ENCODE measurements around the gene SLC9B2.

SLC9B2 gene

GRCh38 chr4:103036169-103036568 lies 40.4 kb downstream of the SLC9B2 start:
- no peaks in the 10 kb centered on the region for H3K27me3 ChIP-seq
- H4K20me1 ChIP-seq: no peaks in the 10 kb centered on the region
- H3K4me1 ChIP-seq: no peaks in the 10 kb centered on the region; a peak in 1 of 20 replicates
- H3K9ac ChIP-seq: no peak overlapping the region
- peaks cover 12 to 65% (median 33%) of the 10 kb centered on the region in 11 experiments; a peak in 21 of 22 replicates for H3K36me3 ChIP-seq
- no peak overlapping the region for H3K4me2 ChIP-seq
- H3K4me3 ChIP-seq: no peak overlapping the region
- no peak for TF ChIP-seq Cebpa-rat (IDR thresholded peaks at IDR 0.05)
- H3K9me3 ChIP-seq (replicated peaks in 1 of 11): peaks cover 0 to 12% (median 5%) of the 10 kb centered on the region in 11 experiments; a peak in 4 of 22 replicates
- H3K27ac ChIP-seq: no peak overlapping the region

DNA sequence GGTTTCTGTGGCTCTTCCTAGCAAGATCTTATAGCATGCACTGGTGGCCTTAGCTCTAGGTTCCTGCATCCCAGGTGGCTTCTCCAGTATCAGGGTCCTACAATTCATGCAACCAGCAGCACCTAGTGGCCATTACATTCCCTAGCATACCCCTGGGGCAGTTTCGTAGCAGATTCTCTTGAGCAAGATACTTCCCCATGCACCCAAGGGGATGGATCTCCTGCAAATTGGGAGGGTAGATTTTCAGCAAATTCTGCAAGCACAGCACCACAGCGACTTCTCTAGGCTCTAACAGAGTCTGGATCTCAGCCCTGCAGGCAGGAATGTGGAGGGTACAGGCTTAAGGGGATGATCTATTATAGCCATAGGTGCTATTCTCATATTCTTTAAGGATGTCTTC lies 44.0 kb downstream of the SLC9B2 start:
- no peak overlapping the region for H3K9ac ChIP-seq
- H3K4me2 ChIP-seq: no peak overlapping the region
- H3K36me3 ChIP-seq: peaks cover 28 to 87% (median 50%) of the 10 kb centered on the region in 11 experiments
- no peaks in the 10 kb centered on the region for H3K27me3 ChIP-seq
- no peaks in the 10 kb centered on the region for H4K20me1 ChIP-seq
- no peak overlapping the region for H3K27ac ChIP-seq
- H3K4me1 ChIP-seq: no peaks in the 10 kb centered on the region; a peak in 1 of 20 replicates
- H3K4me3 ChIP-seq: no peak overlapping the region
- H3K9me3 ChIP-seq (replicated peaks in 1 of 11): peaks cover 0 to 12% (median 5%) of the 10 kb centered on the region in 11 experiments; a peak in 4 of 22 replicates
- no peak for TF ChIP-seq Cebpa-rat (IDR thresholded peaks at IDR 0.05)

DNA sequence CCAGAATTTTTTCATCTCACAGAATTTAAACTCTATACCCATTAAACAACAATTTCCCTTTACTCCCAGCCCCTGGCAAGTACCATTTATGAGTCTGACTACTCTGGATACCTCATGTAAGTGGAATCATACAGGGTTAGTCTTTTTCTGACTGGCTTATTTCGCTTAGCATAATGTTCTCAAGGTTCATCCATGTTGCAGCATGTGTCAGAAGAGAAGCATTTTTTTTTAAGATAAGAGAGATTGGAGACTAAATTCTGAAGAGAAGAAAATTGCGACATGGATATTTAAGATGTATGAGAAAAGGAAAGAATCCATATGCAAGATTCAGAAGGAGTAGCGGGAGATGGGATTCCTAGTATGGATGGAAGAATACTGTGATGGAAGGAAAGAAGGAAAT lies 45.8 kb downstream of the SLC9B2 start:
- Histone ChIP-seq H3K27me3 (no peaks in the 10 kb centered on the region), H3K4me1 (no peaks in the 10 kb centered on the region; a peak in 1 of 20 replicates), H3K9me3 (replicated peaks in 1 of 11) (peaks cover 0 to 8% (median 0%) of the 10 kb centered on the region in 11 experiments; a peak in 2 of 22 replicates), H3K4me2 (no peak overlapping the region), H3K27ac (no peak overlapping the region), H3K9ac (no peak overlapping the region), H3K36me3 (peaks cover 25 to 90% (median 54%) of the 10 kb centered on the region in 11 experiments; a peak in 21 of 22 replicates), H4K20me1 (no peaks in the 10 kb centered on the region), H3K4me3 (no peak overlapping the region)
- TF ChIP-seq Cebpa-rat (IDR thresholded peaks at IDR 0.05): no peak

GRCh38 chr4:103029300-103029699 lies 47.3 kb downstream of the SLC9B2 start:
- Histone ChIP-seq H3K4me2 (no peak overlapping the region), H3K36me3 (peaks cover 16 to 89% (median 57%) of the 10 kb centered on the region in 11 experiments; a peak in 20 of 22 replicates), H4K20me1 (no peaks in the 10 kb centered on the region), H3K9ac (no peak overlapping the region), H3K27ac (no peak overlapping the region), H3K9me3 (replicated peaks in 1 of 11) (no peaks in the 10 kb centered on the region), H3K27me3 (no peaks in the 10 kb centered on the region), H3K4me3 (no peak overlapping the region), H3K4me1 (no peaks in the 10 kb centered on the region; a peak in 1 of 20 replicates)
- no peak for TF ChIP-seq Cebpa-rat (IDR thresholded peaks at IDR 0.05)

DNA sequence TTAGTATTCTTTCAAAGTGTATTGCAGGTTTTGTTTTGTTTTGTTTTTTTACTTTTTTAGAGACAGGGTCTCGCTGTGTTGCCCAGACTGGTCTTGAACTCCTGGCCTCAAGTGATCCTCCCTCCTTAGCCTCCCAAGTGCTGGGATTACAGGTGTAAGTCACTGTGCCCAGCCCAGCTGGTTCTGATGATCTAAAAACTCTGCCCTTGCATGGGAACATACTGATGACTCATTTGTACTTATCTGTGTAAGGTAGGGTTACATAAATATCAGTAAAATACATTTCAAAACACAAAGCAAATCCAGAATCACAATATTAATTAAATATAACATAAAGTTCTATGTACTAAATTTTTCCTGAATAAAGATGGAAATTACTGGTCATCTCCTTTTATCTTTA lies 49.7 kb downstream of the SLC9B2 start:
- Histone ChIP-seq H4K20me1 (no peaks in the 10 kb centered on the region), H3K4me2 (no peak overlapping the region)
- TF ChIP-seq Cebpa-rat (IDR thresholded peaks at IDR 0.05): no peak

GRCh38 chr4:103024996-103025395 lies 51.6 kb downstream of the SLC9B2 start:
- TF ChIP-seq Cebpa-rat (IDR thresholded peaks at IDR 0.05): no peak
- Histone ChIP-seq H3K27me3 (no peaks in the 10 kb centered on the region), H4K20me1 (no peaks in the 10 kb centered on the region), H3K36me3 (peaks cover 7 to 69% (median 44%) of the 10 kb centered on the region in 11 experiments; a peak in 19 of 22 replicates), H3K9ac (no peak overlapping the region), H3K4me2 (no peak overlapping the region), H3K9me3 (replicated peaks in 1 of 11) (no peaks in the 10 kb centered on the region), H3K27ac (no peak overlapping the region), H3K4me3 (no peak overlapping the region), H3K4me1 (peaks cover 3 to 5% (median 4%) of the 10 kb centered on the region in 10 experiments; a peak in 14 of 20 replicates)

More for the DNA sequence above, 49.7 kb downstream of the SLC9B2 start:
- Histone ChIP-seq H3K4me3 (no peak overlapping the region), H3K36me3 (peaks cover 15 to 88% (median 59%) of the 10 kb centered on the region in 11 experiments; a peak in 20 of 22 replicates), H3K4me1 (no peaks in the 10 kb centered on the region), H3K9ac (no peak overlapping the region), H3K9me3 (replicated peaks in 1 of 11) (no peaks in the 10 kb centered on the region), H3K27me3 (no peaks in the 10 kb centered on the region), H3K27ac (no peak overlapping the region)

DNA sequence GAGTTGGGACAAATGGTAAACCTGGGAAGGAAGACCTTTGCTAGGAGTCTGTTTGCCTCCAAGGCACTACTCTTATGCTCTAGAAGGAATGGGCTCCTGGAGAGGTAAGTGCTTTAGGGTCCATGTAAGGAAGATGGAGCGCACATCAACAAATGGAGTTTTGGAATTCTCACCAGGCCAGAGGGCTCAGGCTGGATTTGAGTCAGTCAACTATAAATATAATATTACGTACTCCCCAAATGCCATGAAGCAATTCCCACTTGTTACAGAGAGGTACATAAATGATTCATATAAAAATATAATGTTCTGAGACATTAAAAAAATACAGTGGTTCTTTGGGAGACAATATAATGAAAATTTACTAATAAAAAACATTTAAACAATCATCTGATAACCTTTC lies 55.4 kb downstream of the SLC9B2 start:
- H3K36me3 ChIP-seq: peaks cover 2 to 32% (median 18%) of the 10 kb centered on the region in 11 experiments; a peak in 18 of 22 replicates
- peaks cover 14 to 23% (median 18%) of the 10 kb centered on the region in 10 experiments for H3K4me1 ChIP-seq
- no peak overlapping the region for H3K4me2 ChIP-seq
- H3K27ac ChIP-seq: no peak overlapping the region
- TF ChIP-seq Cebpa-rat (IDR thresholded peaks at IDR 0.05): no peak
- H3K4me3 ChIP-seq: no peak overlapping the region
- no peaks in the 10 kb centered on the region for H3K27me3 ChIP-seq
- no peak overlapping the region for H3K9ac ChIP-seq
- no peaks in the 10 kb centered on the region for H4K20me1 ChIP-seq
- no peaks in the 10 kb centered on the region for H3K9me3 ChIP-seq (replicated peaks in 1 of 11)

- Histone ChIP-seq H3K4me3 (peak within 1 kb of the TSS; percentile 59 to 78 (median 65)), H3K9me3 (replicated peaks in 1 of 11) (no peaks in the 10 kb centered on the region), H3K27me3 (no peaks in the 10 kb centered on the region), H3K4me1 (peaks cover 14 to 23% (median 18%) of the 10 kb centered on the region in 10 experiments), H4K20me1 (no peaks in the 10 kb centered on the region), H3K36me3 (peaks cover 0 to 16% (median 4%) of the 10 kb centered on the region in 11 experiments; a peak in 10 of 22 replicates), H3K4me2 (peak within 1 kb of the TSS; percentile 61 to 86 (median 78)), H3K9ac (peak within 1 kb of the TSS; percentile 67 to 90 (median 84)), H3K27ac (peak within 1 kb of the TSS; percentile 73 to 92 (median 86))
- TF ChIP-seq Cebpa-rat (IDR thresholded peaks at IDR 0.05): peak in 8 of 11 experiments; percentile 29 to 85 (median 55); a peak in 10 of 22 replicates
These were observed 57.0 kb downstream of the SLC9B2 start, which contains the start of gene SLC9B1 for GRCh38 chr4:103019308-103020124. SLC9B1 (minus strand) TSS chr4:103019705; CDS start chr4:102991711, 27,994 bp downstream.
